Measurements from ENCODE around the gene RAB3GAP2.
"Not testable (repeated sequence)": the region's sequence is repeated elsewhere in the genome, so short reads cannot be mapped to it uniquely, and the experiment has no call there.

The RAB3GAP2 gene

GRCh38 chr1:220182656-220183055, 89.6 kb downstream of the RAB3GAP2 start:
- Mint-ChIP-seq H3K27ac (no peak overlapping the region), H3K27me3 (ENCODE audit: low read depth, poor library complexity) (no peaks in the 10 kb centered on the region), H3K9me3 (no peaks in the 10 kb centered on the region), H3K4me1 (no peaks in the 10 kb centered on the region), H3K4me3 (no peak overlapping the region), H3K36me3 (ENCODE audit: low read depth) (peaks cover 57% of the 10 kb centered on the region)
- DNase-seq, result no peak
- TF ChIP-seq CTCF (IDR thresholded peaks at IDR 0.05), result no peak

- DNase-seq, result no peak
- TF ChIP-seq CTCF (IDR thresholded peaks at IDR 0.05), result no peak
- Mint-ChIP-seq H3K4me3 (no peak overlapping the region), H3K9me3 (no peaks in the 10 kb centered on the region), H3K4me1 (no peaks in the 10 kb centered on the region), H3K36me3 (ENCODE audit: low read depth) (peaks cover 57% of the 10 kb centered on the region), H3K27me3 (ENCODE audit: low read depth, poor library complexity) (no peaks in the 10 kb centered on the region), H3K27ac (no peak overlapping the region)
Observed at GRCh38 chr1:220182111-220182510, 90.1 kb downstream of the RAB3GAP2 start.

- Mint-ChIP-seq H3K27me3 (ENCODE audit: low read depth, poor library complexity) (no peaks in the 10 kb centered on the region), H3K9me3 (no peaks in the 10 kb centered on the region), H3K4me3 (no peak overlapping the region), H3K27ac (no peak overlapping the region), H3K4me1 (no peaks in the 10 kb centered on the region), H3K36me3 (ENCODE audit: low read depth) (peaks cover 72% of the 10 kb centered on the region)
- TF ChIP-seq CTCF (IDR thresholded peaks at IDR 0.05), result no peak
- no peak for DNase-seq
Observed at GRCh38 chr1:220176540-220176939, 95.7 kb downstream of the RAB3GAP2 start.

- H3K27ac Mint-ChIP-seq, result no peak overlapping the region
- H3K27me3 Mint-ChIP-seq (ENCODE audit: low read depth, poor library complexity), result no peaks in the 10 kb centered on the region
- no peaks in the 10 kb centered on the region for H3K4me1 Mint-ChIP-seq
- no peaks in the 10 kb centered on the region for H3K9me3 Mint-ChIP-seq
- DNase-seq, result no peak
- H3K36me3 Mint-ChIP-seq (ENCODE audit: low read depth), result peaks cover 54% of the 10 kb centered on the region
- no peak overlapping the region for H3K4me3 Mint-ChIP-seq
- no peak for TF ChIP-seq CTCF (IDR thresholded peaks at IDR 0.05)
Observed at GRCh38 chr1:220170836-220171526, 101.3 kb downstream of the RAB3GAP2 start.

GRCh38 chr1:220169887-220170286, 102.4 kb downstream of the RAB3GAP2 start:
- not testable (repeated sequence) for H3K4me1 Mint-ChIP-seq; DNase-seq; H3K9me3 Mint-ChIP-seq; H3K27ac Mint-ChIP-seq; H3K4me3 Mint-ChIP-seq; H3K27me3 Mint-ChIP-seq (ENCODE audit: low read depth, poor library complexity)
- peaks cover 48% of the 10 kb centered on the region for H3K36me3 Mint-ChIP-seq (ENCODE audit: low read depth)

- H3K27ac Mint-ChIP-seq, result no peak overlapping the region
- H3K9me3 Mint-ChIP-seq, result no peaks in the 10 kb centered on the region
- no peak for DNase-seq
- TF ChIP-seq CTCF (IDR thresholded peaks at IDR 0.05), result no peak
- H3K27me3 Mint-ChIP-seq (ENCODE audit: low read depth, poor library complexity), result no peaks in the 10 kb centered on the region
- no peak overlapping the region for H3K4me3 Mint-ChIP-seq
- H3K4me1 Mint-ChIP-seq, result no peaks in the 10 kb centered on the region
- H3K36me3 Mint-ChIP-seq (ENCODE audit: low read depth), result peaks cover 40% of the 10 kb centered on the region
Observed at GRCh38 chr1:220166853-220167252, 105.4 kb downstream of the RAB3GAP2 start.

All from nephron progenitor cell (in vitro differentiated cells).